GM21367 (cell line): ENCODE results near the gene SLC22A23.

Source experiments
- ATAC-seq: cut with Tn5 transposase; IDR thresholded peaks from one replicate; pipeline ENCODE4 v1.9.1; 2021; ENCODE audit not compliant: unreplicated experiment

SLC22A23 gene

DNA sequence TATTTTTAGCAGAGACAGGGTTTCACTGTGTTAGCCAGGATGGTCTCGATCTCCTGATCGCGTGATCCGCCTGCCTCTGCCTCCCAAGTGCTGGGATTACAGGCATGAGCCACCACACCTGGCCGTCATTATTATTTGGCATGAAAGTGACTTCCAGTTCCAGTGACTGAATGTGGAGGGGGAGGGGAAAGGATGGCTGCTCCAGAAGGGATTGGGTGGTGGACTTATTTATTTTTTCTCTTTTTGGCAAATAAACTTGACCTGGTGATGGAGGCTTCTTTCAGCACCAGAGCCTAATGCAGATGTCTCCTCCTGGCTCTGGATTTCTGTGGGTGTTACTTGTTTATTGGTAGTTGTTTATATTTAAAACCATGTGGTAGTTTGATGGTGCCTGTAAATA, 16.9 kb upstream of the SLC22A23 start:
- ATAC-seq, result no peak

DNA sequence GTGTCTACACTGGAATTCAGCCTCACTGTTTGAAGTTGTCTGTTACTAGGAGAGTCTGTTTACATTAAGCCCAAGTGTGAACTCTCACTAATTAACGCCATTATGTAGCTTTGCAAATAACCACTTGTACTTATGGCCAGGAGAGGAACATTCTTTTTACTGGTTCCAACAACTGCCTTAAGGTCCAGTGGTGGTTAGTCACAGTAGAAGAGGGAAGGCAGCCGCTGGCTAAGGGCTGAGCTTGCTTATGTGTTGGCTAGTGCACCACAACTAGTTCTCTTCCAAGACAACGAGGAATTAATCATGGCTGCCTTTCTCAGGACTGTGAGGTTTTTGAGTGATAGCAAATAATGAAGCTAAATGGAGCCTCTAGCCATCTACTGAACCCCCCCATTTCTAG, 14.9 kb upstream of the SLC22A23 start:
- no peak for ATAC-seq

DNA sequence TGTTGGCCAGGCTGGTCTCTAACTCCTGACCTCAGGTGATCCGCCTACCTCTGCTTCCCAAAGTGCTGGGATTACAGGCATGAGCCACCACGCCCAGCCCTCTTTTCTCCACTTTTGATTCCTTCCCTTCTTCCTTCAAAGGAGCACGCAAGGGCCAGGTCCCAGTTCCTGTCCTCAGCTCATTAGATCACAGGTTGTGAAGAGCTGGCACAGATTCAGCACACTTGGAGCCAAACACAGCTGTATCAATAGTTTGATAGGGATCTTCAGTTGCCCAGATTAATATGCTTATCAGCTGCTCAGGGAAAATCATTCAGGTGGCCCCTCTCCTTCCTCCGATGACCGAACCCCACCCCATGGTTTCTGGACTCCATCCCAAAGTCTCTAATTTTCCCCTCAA, 14.4 kb upstream of the SLC22A23 start:
- ATAC-seq, result no peak

DNA sequence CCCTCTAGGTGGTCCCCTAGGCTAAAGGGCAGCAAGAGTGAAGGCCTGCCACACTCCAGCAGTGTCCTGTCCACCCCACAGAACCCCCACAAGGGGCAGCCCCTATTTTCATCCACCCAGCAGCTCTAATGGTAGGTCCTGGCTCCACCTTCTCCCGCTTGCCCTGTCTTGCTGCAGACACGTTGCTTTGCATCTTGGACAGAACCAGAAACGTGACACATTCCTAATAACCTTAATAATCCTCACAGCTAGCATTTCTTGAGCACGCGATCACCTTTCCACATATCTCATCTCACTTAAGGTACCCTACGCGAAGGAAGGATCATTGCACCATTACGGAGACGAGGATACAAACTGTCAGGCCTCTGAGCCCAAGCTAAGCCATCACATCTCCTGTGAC, 11.7 kb upstream of the SLC22A23 start:
- ATAC-seq, result no peak

DNA sequence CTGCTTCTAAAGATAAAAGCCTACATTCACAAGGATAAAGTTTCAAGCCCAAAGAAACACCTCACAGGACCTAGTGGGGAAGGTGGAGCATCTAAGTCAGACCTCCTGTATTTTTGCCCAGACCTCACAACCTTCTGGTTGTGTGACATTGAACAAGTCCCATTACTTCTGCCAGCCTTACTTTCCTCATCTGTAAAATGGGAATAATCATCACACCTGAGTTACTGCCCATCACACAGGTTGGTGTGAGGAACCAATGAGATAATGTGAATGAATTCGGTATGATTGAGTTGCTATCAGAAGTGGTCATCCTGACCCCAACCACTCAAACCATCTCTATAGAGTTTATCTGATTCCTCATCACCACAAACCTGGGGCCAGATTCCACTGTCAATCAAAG, 11.1 kb upstream of the SLC22A23 start:
- no peak for ATAC-seq

DNA sequence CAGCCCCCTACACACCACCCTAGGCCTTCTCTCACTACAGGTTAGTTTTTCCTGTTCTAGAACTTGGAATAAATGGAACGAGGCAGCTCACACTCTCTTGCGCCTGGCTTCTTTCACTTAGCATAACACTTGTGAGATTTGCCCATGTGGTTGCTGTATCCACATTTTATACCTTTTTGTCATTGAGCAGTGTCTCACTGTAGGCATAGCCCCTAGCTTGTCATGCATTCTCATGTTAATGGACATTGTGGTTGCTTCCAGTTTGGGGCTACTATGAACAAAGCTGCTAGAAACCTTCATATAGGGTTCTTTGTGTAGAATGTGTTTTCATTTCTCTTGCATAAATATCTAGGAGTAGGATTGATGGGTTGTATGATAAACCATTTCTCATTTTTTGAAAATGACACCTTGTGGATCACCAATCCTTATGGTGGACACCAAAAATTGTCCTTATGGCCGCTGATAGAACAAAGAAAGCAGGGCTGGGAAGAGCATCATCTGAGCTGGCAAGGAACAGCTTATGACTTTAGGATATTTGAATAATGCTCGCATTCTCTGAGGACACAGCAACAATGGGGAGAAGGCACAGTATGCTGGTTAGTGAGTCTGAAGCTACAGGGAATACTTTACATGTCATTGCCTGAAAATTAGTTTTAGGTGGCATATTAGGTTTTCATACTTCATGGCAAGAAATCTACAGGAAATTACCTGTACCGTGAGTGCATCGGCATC, 9.8 kb upstream of the SLC22A23 start:
- no peak for ATAC-seq

DNA sequence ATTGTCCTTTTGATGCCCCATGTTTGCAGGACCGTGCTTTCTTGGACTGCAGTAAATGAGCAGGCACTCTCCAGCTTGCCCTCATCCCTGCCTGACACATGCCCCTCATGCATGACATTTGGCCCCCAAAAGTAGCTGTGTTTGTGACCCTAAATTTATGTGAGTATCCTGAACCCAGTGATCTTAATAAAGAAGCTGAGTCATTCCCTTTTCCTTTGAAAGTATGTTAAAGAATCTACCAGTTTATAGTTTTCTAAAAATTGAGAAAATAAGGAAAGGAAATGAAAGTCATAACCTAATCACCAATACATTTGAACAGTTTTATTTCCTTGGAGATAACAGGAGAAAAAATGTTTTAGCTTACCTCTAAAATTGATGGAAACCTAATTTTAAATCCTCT, 3.4 kb upstream of the SLC22A23 start:
- no peak for ATAC-seq

DNA sequence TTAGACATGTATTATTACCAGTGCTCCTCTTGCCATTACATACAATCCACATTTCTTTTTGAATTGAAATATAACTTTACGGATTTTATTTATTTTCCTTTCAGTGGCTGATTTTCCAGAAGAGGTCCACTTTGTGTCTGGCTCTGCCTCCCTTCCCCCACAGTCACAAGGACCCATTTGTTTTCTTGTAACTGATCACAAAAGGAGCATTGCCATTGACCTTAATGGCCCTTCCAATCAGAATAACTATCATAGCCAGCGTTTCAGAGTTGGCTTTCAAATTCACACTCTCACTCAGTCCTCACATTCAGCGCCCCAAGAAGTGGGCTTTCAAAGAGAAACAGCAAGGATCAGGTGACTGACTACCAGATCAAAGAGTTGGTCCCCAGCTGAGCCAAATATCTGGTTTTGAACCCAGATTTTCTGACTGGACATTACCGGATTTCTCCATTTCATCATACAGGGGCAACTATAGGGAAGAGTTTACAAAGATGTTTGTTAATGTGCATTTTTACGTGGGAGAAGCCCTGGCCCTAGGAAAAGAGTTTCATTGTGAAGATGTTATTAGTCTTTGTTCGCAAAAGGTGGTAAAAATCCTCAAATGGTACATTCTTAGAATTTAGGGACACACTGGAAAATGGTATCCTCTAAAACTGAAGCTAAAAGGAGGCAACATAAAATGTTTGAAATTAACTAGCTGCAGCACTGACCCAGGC, 2.0 kb upstream of the SLC22A23 start:
- no peak for ATAC-seq

DNA sequence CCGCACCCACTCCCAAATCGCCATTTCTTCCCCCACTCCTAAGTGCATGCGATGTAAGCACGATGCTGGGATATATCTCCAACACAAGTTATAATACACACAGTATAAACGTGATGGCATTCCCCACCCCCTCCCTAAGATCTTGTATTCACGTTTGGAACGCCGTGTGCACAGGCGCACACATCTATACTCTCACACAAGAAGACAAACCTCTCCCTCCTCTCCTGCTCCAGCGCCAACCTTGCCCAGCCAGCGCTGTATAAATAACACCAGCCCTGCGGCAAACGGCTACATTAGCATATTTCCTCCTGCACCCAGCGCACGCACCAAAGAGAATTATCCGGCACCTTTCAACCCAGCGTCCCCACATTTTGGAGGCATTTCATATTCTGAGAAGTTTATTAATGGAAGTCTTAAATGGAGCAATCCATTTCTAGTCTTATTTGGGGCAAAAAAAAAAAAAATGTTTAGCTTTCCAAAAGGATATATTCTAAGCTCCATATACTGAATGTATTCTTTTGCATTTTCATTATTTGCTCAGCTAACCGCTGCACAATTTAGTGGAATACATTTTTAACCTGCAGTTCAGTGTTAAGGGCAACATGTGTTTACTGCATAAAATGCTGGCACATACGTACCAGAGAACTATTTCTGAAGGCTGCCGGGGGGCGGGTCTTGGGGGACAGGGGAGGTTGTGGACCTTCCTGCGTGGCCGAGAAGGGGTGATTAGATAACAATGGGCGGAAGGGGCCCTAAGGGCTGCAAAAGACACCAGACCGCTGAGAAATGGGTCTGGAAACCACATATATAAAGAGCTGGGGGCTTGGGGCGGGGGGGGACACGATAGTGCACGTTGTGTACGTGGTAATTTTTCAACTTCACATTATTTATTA, 1.1 kb upstream of the SLC22A23 start:
- no peak for ATAC-seq

DNA sequence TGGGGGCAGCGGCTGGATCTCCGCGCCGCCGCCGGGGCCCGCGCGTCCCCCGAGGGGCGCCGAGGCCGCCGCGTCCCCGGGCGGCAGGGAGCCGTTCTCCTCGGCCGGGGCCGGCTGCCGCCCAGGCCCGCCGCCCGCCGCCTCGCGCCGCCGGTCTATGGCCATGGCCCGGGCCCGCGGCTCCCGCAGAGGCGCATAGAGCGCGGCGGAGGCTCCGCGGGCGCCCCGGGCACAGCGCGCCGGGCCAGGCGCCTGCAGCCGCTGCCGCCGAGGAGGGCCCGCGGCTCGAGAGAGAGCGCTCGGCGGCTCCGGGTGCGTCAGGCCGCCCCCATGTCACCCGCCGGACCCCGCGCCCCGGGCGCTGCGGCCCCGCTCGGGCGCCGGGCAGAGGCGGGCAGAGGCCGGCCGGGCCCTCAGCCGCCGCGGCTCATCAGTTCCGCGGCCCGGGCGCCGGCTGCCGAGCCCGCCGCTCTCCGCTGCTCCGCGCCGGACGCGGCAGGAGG, 404 bp downstream of the SLC22A23 start:
- peak; percentile 21 for ATAC-seq

DNA sequence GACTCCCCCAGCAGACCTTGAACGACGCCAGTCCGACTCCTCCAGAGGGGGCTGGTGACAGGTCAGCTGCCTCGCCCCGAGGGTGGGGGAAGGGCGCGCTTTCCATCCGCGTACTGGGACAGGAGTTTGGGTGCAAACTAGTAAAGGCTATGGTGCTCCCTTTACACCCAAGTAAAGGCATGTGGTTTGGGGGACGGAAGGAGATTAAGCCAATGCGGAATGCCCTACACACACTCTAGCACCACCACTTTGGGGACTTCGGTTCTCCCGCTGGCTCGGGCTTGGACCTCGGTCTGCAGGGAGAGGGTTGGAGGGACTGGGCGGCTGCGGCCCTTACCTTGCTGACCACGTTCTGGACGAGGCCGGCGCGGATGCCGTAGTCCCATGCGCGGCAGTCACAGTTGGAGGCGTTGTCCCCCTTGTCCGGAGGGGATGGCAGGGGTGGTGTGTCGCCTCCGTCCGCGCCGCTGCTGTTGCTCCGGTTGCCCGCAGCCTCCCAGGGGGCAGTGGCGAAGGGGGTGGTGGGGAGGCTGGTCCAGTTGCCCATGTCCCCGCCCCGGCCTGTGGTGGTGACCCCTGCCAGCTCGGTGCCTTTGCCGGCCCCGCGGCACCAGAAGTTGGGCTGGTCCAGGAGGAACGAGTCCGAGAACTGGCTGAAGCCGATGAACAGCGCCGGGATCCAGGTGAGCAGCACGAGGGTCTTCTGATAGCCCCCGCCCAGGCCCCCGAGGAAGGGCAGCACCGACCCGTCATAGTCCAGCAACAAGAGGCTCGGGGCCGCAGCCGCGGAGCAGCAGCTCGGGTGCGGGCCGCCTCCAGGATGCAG, 1.1 kb downstream of the SLC22A23 start:
- no peak for ATAC-seq

DNA sequence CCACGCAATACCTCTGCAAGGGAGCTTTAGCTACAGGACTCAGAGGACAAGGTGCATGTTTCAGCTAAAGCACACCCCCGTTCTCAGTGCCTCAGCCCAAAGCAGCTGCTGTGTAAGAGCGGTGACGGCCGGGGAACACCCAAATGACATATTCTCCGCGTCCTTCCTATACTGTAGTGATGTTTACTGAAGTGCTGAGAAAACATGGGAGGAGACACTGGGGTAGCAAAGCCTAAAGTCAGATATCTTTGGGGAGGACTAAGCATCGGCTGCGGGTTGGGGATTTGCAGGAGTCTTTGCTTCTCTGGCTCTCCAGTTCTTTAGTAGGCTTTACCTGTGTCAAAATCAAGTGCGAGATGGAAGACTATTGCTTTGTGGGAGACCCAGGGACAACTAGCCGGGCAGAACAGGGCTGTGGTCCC, 1.7 kb downstream of the SLC22A23 start:
- no peak for ATAC-seq

DNA sequence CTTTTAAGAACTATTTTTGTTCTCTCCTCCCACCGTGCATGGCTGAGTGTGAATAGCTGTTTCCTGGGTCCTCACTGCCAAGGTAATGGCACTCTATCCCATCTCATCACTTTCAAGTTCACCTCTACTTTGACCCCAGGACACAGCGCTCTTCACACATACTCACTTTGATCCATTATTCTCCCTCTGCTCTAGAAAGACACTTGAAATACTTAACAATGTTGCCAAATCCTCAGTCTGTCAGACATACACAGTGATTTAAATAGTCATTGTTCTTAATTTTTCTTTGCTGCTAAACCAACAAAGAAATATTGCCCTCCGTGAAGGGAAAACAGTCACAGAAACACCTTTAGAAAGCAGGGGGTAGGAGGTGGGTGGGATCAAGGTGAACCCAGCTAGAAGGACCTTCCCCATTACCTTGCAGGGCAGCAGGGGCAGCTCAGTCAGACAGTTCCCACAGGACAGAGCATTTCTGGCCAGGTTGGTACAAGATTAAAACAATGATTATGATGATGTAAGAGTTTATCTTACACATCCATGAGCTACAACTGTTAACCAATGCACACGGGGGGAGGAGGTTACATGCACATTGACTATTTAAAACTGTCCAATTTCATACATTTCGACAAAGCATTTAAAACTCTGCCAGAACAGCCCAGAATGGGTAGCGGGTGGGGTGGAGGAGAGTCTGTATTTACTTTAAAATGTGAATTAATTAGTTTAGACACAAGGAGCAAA, 2.4 kb downstream of the SLC22A23 start:
- ATAC-seq, result no peak

DNA sequence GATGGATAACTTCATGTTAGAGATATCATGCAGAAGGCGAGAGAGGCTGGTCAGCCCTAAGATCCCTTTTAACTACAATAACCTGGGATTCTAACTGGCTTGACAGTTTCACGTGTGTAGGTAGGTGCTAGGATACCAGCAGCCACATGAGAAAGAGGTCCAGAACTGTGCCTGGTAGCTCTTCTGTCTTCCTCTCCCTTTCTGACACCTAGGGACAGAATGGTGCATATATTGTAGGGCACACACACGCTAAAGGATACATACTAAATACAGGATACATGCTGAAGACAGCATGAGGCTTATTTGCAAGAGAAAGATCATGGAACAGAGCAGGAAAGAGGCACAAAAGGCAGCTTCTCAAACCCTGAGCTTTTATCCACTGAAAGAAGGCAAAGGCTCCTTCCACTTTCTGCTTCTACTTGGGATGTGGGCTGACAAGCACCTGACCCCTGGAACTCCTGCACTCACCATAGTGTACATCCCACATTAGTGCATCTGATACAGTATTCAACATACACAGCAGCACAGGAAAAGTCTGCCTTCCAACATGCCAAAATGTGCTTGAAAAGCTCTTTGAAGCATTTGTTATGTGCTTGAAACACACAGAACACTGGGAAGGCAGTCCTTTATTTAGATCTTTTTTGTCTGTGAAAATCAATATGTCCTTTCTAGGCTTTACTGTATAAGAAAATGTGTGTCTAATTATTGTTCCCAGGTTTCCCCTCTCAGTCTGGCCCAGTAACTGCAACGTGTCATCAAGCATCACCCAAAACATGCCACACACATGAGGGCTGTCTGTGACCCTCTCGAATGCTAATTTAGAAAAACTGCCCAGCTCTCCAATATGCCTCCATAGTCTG, 3.2 kb downstream of the SLC22A23 start:
- ATAC-seq, result no peak

DNA sequence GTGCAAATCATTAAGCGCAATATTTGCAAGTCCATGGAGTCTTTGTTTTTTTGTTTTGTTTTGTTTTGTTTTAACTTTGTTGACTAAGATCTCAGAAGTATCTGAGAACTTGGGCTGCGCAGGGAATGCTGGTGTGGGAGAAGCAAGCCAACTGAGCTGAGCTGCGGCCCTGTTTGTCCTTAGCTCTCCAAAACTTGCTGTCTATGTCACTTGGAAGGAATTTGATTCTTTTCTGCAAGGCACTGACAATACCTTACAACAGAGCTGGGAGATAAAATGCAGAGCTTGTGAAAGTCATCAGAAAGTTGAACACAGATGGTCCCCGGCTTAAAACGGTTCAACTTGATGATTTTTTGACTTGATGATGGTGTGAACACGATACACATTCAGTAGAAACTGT, 5.4 kb downstream of the SLC22A23 start:
- no peak for ATAC-seq

DNA sequence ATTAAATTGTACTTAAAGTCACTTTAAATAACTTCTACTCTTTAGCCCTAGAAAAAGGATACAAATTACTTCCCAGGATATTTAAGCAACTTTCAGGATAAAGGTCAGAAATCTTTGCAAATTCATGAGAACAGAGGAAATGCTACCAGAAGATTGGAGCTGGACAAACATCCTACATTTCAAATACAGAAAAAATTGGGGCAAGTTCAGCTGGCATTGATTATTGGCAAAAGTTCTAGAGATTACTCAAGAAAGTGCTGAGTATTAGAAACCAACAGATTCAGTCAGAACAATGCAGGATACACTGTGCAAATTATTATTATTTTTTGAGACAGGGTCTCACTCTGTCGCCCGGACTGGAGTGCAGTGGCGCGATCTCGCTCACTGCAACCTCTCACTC, 6.0 kb downstream of the SLC22A23 start:
- no peak for ATAC-seq

DNA sequence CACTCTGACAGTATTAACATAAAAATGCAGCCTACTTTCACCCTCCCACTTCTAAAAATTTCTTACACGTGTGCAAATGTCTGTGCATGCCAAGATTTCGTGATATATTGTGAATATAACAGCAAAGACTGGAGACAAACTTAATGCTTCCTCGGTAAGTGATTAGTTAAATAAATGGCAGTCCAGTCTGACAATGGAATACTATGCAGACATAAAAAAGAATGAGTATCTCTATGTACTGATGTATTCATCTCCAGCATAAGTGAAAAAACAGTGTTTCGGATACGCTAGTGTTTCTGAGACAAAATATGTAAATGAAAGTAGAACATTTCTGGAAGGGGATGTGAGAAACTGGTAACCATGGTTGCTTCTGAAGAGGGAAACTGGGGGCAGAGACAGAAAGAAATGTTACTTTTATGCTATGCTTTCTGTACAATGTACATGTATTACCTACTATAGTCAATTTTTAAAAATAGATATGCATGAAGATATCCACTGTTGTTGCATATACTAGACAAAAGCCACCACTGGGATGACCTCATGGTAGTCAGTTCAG, 7.0 kb downstream of the SLC22A23 start:
- ATAC-seq, result peak; percentile 65

DNA sequence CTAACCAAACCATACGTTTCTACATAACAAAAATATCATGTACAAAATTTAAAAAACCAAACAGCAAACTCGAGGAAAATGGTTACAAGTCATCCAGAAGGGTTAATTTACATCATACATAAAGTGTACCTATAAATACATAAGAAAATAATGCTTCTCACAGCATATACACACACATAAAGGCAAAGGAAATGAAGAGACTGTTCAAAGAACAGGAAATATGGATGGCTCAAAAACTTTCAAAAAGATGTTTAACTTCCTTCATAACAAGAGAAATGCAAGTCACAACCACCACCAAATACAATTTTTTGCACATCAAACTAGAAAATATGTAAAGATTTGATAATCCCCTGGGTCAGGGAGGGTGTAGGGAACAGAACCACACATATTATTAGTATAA, 7.5 kb downstream of the SLC22A23 start:
- no peak for ATAC-seq

DNA sequence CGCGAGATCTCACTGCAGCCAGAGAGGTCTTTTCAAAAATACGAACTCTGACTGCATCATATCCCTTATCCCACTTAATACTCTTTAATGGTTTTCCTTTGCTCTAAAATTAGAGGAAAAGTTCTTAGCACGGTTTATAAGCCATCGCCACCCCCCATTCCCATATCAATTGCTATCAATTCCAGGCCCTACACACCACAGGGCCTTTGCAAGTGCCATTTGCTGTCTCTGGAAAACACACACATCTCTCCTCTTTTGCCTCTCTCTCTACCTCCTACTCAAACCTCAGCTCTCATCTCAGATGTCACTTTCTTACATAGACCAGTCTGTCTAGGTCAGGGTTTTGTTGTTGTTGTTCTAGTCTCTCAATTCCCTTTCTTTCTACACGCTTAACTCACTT, 9.8 kb downstream of the SLC22A23 start:
- ATAC-seq, result no peak
